ENCODE measurements around the gene SSR1.

The SSR1 gene

DNA sequence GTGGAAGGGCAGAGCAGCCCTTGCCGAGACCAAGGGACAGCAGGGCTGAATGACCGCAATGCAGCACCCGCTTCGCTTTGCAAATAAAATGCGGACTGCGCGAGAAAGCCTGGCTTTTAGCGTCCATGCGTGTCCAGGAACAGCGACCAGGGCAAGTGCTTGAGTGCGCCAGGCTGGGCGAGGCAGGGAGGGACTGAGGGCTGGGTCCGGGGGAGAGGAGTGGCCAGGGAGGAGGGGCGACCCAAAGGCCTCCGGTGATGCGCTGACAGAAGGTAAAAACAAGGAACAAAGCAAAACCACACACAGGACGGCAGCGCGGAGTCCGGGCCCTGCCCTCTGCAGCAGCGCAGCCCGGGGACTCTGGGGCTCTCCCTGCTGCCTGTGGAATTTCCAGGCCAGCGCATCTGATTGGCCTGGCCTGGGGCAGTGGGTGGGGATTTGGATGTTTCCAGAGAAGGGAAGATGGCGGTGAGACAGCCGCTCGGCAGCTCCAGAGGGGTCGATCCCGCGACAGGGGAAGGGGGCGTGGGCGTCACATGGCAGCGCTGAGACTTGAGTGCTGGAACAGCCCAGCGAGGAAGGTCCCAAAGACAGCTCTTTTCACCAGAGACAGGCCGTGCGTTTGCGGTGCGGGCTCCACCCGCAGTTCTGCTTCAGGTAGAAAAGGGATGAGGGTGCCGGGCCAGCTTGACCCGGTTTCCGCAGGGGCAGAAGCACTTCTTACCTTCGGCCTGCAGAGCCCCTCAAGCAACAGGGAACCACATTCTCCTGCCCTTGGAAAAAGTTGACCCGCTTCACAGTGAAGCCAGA is 51.8 kb downstream of the SSR1 start:
- TF ChIP-seq, protein P1, sequence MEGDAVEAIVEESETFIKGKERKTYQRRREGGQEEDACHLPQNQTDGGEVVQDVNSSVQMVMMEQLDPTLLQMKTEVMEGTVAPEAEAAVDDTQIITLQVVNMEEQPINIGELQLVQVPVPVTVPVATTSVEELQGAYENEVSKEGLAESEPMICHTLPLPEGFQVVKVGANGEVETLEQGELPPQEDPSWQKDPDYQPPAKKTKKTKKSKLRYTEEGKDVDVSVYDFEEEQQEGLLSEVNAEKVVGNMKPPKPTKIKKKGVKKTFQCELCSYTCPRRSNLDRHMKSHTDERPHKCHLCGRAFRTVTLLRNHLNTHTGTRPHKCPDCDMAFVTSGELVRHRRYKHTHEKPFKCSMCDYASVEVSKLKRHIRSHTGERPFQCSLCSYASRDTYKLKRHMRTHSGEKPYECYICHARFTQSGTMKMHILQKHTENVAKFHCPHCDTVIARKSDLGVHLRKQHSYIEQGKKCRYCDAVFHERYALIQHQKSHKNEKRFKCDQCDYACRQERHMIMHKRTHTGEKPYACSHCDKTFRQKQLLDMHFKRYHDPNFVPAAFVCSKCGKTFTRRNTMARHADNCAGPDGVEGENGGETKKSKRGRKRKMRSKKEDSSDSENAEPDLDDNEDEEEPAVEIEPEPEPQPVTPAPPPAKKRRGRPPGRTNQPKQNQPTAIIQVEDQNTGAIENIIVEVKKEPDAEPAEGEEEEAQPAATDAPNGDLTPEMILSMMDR (IDR thresholded peaks at IDR 0.05; ENCODE audit: poor library complexity, severe bottlenecking), result no peak
- Histone ChIP-seq H3K36me3 (ENCODE audit: low read depth) (no peaks in the 10 kb centered on the region), H3K27ac (ENCODE audit: poor library complexity, severe bottlenecking) (peak overlapping the region; percentile 38), H3K27me3 (ENCODE audit: insufficient read depth, poor library complexity, severe bottlenecking) (no peaks in the 10 kb centered on the region), H3K9me3 (ENCODE audit: severe bottlenecking) (no peaks in the 10 kb centered on the region), H3K4me3 (ENCODE audit: severe bottlenecking) (peak overlapping the region; percentile 36), H3K4me1 (ENCODE audit: insufficient read depth, poor library complexity, severe bottlenecking) (peaks cover 12% of the 10 kb centered on the region)
- peak; percentile 87 for DNase-seq (ENCODE audit: low spot score)
- ATAC-seq (ENCODE audit: low read depth), result peak; percentile 99

DNA sequence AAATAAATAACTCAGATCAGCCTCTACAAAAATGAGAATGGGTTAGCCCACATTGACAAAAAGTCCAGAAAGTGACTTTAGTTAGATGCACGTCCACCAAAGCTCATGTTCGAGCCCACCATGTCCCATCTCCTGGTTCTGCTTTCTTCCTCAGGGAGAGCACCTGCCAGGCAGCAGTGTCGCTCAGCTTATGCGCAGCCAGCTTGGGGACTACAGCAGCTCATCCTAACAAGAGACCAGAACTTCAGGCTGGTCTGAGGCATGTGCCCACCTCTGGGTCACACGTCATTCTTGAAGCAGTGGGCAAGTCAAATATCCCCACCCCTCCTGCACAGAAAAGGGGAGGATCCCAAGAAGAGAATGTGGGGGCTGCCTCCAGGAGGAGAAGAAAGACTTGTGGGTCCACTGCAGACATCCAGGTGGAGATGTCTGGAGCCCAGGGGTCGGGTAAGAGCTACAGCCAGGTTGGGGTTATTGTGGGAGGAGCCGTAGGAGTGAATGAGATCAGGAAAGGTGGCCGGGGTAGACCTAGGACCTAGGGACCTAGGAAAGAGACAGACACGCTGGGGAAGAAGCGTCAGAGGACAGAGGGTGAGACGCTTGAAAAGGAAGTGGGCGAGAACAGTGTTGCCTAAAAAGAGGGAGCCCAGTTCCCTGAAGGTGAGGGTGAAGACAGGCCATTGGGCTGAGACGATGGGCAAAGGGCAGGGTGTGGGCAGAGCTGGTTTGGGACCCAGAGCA is 52.5 kb downstream of the SSR1 start:
- Histone ChIP-seq H3K9me3 (ENCODE audit: severe bottlenecking) (no peaks in the 10 kb centered on the region), H3K36me3 (ENCODE audit: low read depth) (no peaks in the 10 kb centered on the region), H3K4me3 (ENCODE audit: severe bottlenecking) (peak overlapping the region; percentile 36), H3K27ac (ENCODE audit: poor library complexity, severe bottlenecking) (peak overlapping the region; percentile 38), H3K27me3 (ENCODE audit: insufficient read depth, poor library complexity, severe bottlenecking) (no peaks in the 10 kb centered on the region), H3K4me1 (ENCODE audit: insufficient read depth, poor library complexity, severe bottlenecking) (peaks cover 12% of the 10 kb centered on the region)
- DNase-seq (ENCODE audit: low spot score) (no peak), ATAC-seq (ENCODE audit: low read depth) (no peak; the same call in 2 of the 3 replicates)
- TF ChIP-seq, protein P1 (IDR thresholded peaks at IDR 0.05; ENCODE audit: poor library complexity, severe bottlenecking), result no peak

DNA sequence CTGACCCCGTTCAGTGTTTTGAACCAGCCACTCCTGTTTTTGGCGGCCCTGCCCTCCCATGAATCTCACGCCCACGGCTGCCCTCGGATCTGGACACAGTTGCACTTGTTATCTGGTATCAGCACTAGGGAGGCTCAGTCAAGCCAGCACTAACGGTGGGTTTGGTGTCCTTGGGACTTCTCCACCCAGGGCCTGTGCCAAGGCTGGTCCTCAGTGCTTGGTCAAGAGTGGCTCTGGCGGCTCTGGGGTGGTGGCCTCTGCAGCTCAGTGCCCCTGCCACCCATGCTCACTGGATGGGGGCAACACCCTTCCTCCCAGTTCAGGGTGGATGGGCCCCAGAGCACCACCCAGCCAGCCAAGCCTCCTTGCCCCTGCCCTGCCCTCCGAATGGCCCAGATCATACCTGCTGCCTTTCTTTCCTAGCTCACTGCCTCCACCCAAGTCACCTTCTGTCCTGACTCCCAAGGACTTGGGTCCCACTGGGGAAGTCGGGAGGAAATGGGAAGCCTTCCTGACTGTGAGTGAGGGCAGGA is 54.7 kb downstream of the SSR1 start:
- TF ChIP-seq, protein P1 (IDR thresholded peaks at IDR 0.05; ENCODE audit: poor library complexity, severe bottlenecking), result no peak

DNA sequence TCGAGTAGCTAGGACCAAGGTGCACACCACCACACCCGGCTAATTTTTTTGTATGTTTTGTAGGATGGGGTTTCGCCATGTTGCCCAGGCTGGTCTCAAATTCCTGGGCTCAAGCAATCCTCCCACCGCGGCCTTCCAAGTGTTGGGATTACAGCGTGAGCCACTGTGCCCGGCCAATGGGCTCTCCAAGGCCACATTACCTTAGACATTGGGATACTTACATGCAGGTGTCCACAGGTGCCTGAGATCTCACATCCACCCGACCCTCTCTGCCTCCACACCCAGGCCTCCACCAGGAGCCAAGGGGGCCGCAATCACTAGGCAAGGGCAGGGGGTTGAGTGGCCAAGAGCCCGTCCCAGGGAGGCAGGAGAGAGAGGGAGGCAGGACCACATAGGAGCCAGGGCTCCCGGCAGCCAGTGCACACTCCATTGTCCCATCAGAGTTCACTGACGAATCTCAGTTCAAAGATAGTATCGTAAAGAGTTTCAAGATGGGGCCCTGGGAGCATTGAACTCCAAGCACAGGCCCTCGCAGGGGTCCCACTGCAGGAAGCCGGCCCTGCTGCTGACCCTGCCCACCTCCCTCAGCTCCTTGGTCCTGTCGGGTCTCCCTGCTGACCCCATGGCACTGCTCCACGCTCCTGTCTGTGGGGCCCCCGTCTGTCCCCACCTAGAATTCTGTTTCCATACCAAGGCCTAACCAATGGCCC is 55.3 kb downstream of the SSR1 start:
- TF ChIP-seq, protein P1 (IDR thresholded peaks at IDR 0.05; ENCODE audit: poor library complexity, severe bottlenecking), result no peak
- DNase-seq (ENCODE audit: low spot score) (no peak), ATAC-seq (ENCODE audit: low read depth) (no peak)
- Histone ChIP-seq H3K36me3 (ENCODE audit: low read depth) (no peaks in the 10 kb centered on the region), H3K4me3 (ENCODE audit: severe bottlenecking) (no peak overlapping the region), H3K27ac (ENCODE audit: poor library complexity, severe bottlenecking) (no peak overlapping the region), H3K27me3 (ENCODE audit: insufficient read depth, poor library complexity, severe bottlenecking) (no peaks in the 10 kb centered on the region), H3K4me1 (ENCODE audit: insufficient read depth, poor library complexity, severe bottlenecking) (peaks cover 12% of the 10 kb centered on the region), H3K9me3 (ENCODE audit: severe bottlenecking) (no peaks in the 10 kb centered on the region)

More for the DNA sequence above, 54.7 kb downstream of the SSR1 start:
- DNase-seq (ENCODE audit: low spot score) (no peak), ATAC-seq (ENCODE audit: low read depth) (no peak)
- no peaks in the 10 kb centered on the region for H3K27me3 ChIP-seq (ENCODE audit: insufficient read depth, poor library complexity, severe bottlenecking)
- H3K4me1 ChIP-seq (ENCODE audit: insufficient read depth, poor library complexity, severe bottlenecking), result peaks cover 12% of the 10 kb centered on the region
- no peak overlapping the region for H3K4me3 ChIP-seq (ENCODE audit: severe bottlenecking)
- H3K9me3 ChIP-seq (ENCODE audit: severe bottlenecking), result no peaks in the 10 kb centered on the region
- H3K27ac ChIP-seq (ENCODE audit: poor library complexity, severe bottlenecking), result no peak overlapping the region
- H3K36me3 ChIP-seq (ENCODE audit: low read depth), result no peaks in the 10 kb centered on the region
